ENCODE measurements around the gene SERP2.

Gene SERP2

GRCh38 chr13:44440046-44440608, 66.5 kb downstream of the SERP2 start:
- DNase-seq: no peak
- no peaks in the 10 kb centered on the region for H3K9me3 Mint-ChIP-seq
- peaks cover 25% of the 10 kb centered on the region for H3K4me1 Mint-ChIP-seq
- H3K27me3 Mint-ChIP-seq: no peaks in the 10 kb centered on the region
- ATAC-seq: no peak
- no peak overlapping the region for H3K4me3 Mint-ChIP-seq
- no peak overlapping the region for H3K27ac Mint-ChIP-seq

All from stimulated activated naive CD8-positive, alpha-beta T cell treated with anti-CD3 and anti-CD28 coated beads, Interleukin-15, amount 100 ng/mL, for 72 hours (primary cell).